ENCODE data around the gene RREB1.
A peak's percentile ranks its signal among the peaks of the same experiment; 100 is the strongest.

The RREB1 gene

GRCh38 chr6:7236306-7237209 lies 128.8 kb downstream of the RREB1 start:
- H3K27ac ChIP-seq = peak overlapping the region; percentile 98

GRCh38 chr6:7237653-7238188 lies 130.0 kb downstream of the RREB1 start:
- TF ChIP-seq ZFX (IDR thresholded peaks at IDR 0.05) (no peak), CTCF (conservative IDR thresholded peaks at IDR 0.05) (no peak)
- H3K27ac ChIP-seq = peak overlapping the region; percentile 98

More at GRCh38 chr6:7236306-7237209, 128.8 kb downstream of the RREB1 start:
- TF ChIP-seq CTCF (conservative IDR thresholded peaks at IDR 0.05) (no peak), ZFX (IDR thresholded peaks at IDR 0.05) (no peak)

- no peak for TF ChIP-seq CTCF (conservative IDR thresholded peaks at IDR 0.05)
- no peak for TF ChIP-seq ZFX (IDR thresholded peaks at IDR 0.05)
- peak overlapping the region; percentile 38 for H3K27ac ChIP-seq
Measured at GRCh38 chr6:7238526-7238899, 130.8 kb downstream of the RREB1 start.

GRCh38 chr6:7238900-7239589 lies 131.3 kb downstream of the RREB1 start:
- peak overlapping the region; percentile 38 for H3K27ac ChIP-seq
- TF ChIP-seq ZFX (IDR thresholded peaks at IDR 0.05) (no peak), CTCF (conservative IDR thresholded peaks at IDR 0.05) (peak; percentile 86)

- TF ChIP-seq ZFX (IDR thresholded peaks at IDR 0.05) (no peak), CTCF (conservative IDR thresholded peaks at IDR 0.05) (no peak)
- peak overlapping the region; percentile 38 for H3K27ac ChIP-seq
Measured at GRCh38 chr6:7239590-7239948, 131.8 kb downstream of the RREB1 start.

- no peak overlapping the region for H3K27ac ChIP-seq
- TF ChIP-seq ZFX (IDR thresholded peaks at IDR 0.05) = no peak
- TF ChIP-seq CTCF (conservative IDR thresholded peaks at IDR 0.05) = no peak
Measured at GRCh38 chr6:7240351-7240750, 132.6 kb downstream of the RREB1 start.

GRCh38 chr6:7241160-7241559 lies 133.4 kb downstream of the RREB1 start:
- no peak for TF ChIP-seq CTCF (conservative IDR thresholded peaks at IDR 0.05)
- TF ChIP-seq ZFX (IDR thresholded peaks at IDR 0.05) = no peak
- no peak overlapping the region for H3K27ac ChIP-seq
